HG03457 (cell line): Measurements from ENCODE around the gene SLC6A2.
"Not testable (repeated sequence)": the region's sequence is repeated elsewhere in the genome, so short reads cannot be mapped to it uniquely, and the experiment has no call there.

Experiments used
- ATAC-seq: cut with Tn5 transposase; IDR thresholded peaks from one replicate; pipeline ENCODE4 v1.9.1; 2021; ENCODE audit warnings: moderate number of reproducible peaks; ENCODE audit not compliant: unreplicated experiment

SLC6A2 gene

GRCh38 chr16:55709801-55710200 is 54.0 kb downstream of the SLC6A2 start:
- no peak for ATAC-seq

DNA sequence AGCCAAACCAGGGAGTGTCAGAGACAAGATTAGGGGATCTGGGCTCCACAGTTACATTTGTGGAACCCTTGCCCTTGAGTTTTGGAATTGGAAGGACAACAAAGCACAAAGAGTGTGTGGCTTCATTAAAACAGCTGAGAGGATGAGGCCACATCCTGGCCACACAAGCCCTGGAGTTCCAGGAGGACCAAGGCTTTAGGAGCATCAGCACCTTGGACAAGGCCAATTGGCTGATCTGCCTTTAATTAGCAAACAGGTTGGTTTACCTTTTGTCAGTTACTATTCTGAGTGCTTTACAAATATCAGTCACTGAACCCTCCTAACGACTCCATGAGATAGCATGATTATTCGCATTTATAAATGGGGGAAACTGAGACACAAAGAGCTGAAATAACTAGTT is 54.7 kb downstream of the SLC6A2 start:
- ATAC-seq = no peak

GRCh38 chr16:55711959-55712876 is 56.4 kb downstream of the SLC6A2 start:
- ATAC-seq = peak; percentile 63

- ATAC-seq = no peak
Observed at GRCh38 chr16:55713103-55713502, 57.3 kb downstream of the SLC6A2 start.

DNA sequence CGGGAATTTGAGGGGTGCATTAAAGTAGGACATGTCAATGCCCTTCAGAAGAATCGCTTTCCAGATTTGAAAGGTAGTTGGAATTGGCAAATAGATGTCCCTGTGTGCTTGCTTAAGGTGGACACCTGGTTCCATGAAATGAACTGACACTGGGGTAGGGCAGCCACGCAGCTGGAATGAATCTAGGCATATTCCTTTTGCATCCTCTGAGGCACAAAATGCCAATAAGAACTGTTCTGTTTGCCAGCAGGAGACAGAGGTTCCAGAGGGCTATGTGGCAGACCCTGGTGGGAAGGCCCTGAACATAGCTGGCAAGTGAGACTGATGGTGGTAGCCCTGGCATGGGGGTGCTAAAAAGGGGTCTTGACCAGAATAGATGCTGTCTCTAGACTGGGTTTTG is 61.5 kb downstream of the SLC6A2 start:
- ATAC-seq = no peak

DNA sequence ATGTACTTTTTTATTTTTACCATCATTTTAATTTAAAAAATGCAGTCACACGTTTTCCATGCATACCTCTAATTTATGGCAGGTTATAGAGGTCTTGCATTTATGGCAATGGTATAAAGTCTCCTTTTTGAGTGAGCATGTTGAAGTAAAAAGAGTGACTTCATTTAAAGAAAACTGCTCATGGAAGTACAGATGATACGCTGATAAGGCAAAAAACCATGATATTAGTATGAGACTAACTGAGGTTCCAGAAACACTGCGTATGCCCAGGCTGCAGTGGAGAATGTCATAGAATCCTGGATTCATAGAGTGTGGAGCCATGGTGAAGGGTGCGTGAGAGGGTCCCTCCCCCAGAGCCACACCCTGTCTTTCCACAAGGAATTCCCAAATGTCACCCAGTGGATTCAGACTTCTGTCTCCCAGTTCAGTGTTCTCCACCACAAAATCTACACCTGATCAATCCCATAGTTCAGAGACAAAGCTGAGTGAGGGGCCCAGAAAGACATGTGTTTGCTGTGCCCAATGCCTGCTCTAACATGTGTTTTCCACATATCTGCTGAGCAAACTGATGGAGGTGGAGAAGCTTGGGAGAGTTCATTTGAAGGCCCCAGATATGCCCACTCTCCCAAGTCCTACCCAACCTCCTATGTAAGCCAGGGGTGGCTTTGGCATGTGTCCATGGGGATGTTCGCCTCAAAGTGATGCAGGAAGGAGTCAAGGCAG is 69.4 kb downstream of the SLC6A2 start:
- ATAC-seq = no peak

- ATAC-seq = no peak
Observed at GRCh38 chr16:55728797-55729196, 73.0 kb downstream of the SLC6A2 start.

- ATAC-seq = no peak
Observed at GRCh38 chr16:55730115-55730514, 74.3 kb downstream of the SLC6A2 start.

DNA sequence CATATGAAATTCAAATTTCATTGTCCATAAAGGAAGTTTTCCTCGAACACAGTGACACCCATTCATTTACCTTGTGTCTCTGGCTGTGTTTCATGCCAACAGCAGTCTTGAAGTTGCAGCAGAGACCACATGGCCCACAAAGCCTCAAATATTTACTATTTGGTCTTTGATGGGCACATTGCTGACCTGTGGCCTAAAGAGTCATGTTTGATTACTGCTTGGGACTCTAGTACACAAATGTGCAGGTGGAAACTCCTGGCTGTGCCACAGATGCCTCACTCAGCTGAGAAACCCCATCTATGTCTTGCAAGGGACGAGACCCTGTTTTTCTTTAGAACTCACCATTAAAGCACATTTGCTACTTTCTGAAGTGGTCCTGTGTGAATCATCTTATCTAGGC is 76.7 kb downstream of the SLC6A2 start:
- no peak for ATAC-seq

DNA sequence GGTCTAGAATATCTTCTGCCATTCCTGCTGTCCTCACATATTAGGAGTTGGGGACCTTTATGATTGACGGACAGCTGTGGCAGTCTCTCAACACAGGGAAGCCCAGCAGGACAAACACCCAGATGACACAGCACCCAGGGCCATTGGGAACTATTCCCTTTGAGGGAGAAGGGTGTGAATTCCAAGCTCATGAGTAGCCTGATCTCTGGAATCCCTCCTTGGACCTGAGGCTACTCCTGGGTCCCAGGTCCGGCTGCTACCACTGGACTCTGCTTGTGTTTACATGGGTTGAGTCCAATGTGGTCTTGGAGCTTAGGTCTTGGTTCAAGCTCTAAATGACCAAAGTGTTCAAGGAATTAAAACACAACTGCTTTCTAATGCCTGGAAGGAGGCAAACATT is 78.9 kb downstream of the SLC6A2 start:
- ATAC-seq = no peak

DNA sequence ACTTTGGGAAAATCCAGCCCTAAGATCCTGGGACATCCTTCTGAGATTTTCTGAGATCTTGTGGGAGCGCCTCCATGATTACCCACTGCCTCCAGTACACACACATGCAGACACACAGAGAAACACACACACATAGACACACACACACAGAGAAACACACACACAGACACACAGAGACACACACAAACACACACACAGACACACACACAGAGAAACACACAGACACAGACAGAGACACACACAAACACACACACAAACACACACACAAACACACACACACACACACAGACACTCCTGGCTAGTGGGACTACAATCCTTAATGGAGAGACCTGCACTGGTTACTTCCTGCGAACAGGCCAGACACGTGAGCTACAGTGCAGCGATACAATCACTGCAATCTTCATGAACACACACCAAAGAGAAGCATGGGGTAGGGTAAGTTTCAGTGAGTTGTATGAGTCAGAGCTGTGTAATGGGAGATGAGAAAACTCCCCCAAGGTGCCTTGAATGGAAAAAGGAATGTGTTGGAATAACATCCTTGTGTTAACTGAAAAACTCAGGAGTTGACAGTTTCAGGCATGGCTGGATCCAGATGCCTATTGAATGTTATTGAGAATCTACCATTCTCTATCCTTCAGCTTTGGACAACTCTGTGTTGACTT is 79.5 kb downstream of the SLC6A2 start:
- no peak for ATAC-seq

DNA sequence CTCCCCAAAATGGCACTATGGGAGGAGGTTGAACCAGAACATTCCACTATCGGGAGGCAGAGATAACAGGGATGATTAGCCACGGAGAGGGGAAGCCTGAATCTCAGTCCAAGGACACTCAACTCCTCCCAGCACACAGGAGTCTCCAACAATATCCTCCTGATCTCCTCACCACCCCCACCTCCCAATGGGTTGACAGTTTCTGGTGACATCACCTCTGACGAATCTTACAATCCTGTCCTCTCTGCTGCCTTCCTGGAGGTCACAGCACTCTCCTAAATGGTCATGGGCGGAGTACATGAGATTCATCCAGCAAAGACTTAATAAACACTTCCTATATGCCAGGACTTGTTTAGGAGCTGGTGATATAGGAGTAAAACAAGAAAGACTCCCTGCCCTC is 80.9 kb downstream of the SLC6A2 start:
- ATAC-seq = no peak

GRCh38 chr16:55737318-55737717 is 81.5 kb downstream of the SLC6A2 start:
- no peak for ATAC-seq

GRCh38 chr16:55737966-55738365 is 82.2 kb downstream of the SLC6A2 start:
- no peak for ATAC-seq

DNA sequence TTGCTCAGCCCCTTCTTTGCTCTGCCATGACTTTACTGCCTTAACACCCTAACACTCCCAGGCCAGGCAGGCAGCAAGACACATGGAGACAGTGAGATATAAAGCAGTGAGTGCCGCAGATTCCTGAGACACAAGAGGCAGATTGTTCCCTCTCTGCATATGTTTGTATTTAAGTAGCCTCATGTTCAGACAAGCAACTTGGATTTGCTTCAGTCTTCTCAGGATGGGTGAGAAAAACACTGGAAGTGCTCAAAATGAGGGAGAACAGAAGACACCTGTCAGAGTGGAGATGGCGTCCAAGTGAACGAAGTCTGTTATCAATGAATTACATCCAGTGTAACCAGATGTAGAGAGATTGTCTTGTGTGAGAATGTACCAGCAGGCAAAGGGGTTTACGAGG is 90.3 kb downstream of the SLC6A2 start:
- no peak for ATAC-seq

GRCh38 chr16:55747785-55748184 is 92.0 kb downstream of the SLC6A2 start:
- no peak for ATAC-seq

GRCh38 chr16:55752465-55753144 is 96.8 kb downstream of the SLC6A2 start:
- not testable (repeated sequence) for ATAC-seq

DNA sequence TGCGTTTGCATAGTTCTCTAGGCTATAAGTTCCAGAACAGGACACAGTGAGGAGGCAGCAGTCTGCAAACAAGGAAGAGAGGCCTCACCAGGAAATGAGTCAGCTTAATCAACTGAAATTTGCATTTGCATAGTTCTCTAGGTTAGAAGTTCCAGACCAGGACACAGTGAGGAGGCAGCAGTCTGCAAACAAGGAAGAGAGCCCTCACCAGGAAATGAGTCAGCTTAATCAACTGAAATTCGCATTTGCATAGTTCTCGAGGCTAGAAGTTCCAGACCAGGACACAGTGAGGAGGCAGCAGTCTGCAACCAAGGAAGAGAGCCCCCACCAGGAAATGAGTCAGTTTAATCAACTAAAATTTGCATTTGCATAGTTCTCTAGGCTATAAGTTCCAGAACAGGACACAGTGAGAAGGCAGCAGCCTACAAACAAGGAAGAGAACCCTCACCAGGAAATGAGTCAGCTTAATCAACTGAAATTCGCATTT is 97.4 kb downstream of the SLC6A2 start:
- ATAC-seq = not testable (repeated sequence)
